Upper lobe of right lung (tissue), 1 donor: ENCODE measurements around the gene MAML1. TPM values are rescaled to one million over a fixed set of nuclear protein-coding genes. Genes with fewer than 3 reads are reported as not detected.

Experiments
- ATAC-seq: fragments of 200-7000 bp; cut with Tn5 transposase; one replicate; pipeline ENCODE4 v1.9.1; 2020; ENCODE audit warnings: mild to moderate bottlenecking, moderate library complexity
- DNase-seq: peaks from one replicate; pipeline ENCODE4 v3.0.0-alpha.2; 2020
- H3K27ac ChIP-seq: fragments of 200-600 bp; one replicate; pipeline ENCODE4 v1.8.0; 2022
- H3K27me3 ChIP-seq: fragments of 200-600 bp; one replicate; pipeline ENCODE4 v1.8.0; 2022; ENCODE audit warnings: mild to moderate bottlenecking
- H3K36me3 ChIP-seq: fragments of 200-600 bp; one replicate; pipeline ENCODE4 v1.8.0; 2022
- H3K4me1 ChIP-seq: fragments of 200-600 bp; one replicate; pipeline ENCODE4 v1.8.0; 2022
- H3K4me3 ChIP-seq: fragments of 200-600 bp; one replicate; pipeline ENCODE4 v1.8.0; 2022; ENCODE audit warnings: mild to moderate bottlenecking
- H3K9me3 ChIP-seq: fragments of 200-600 bp; one replicate; pipeline ENCODE4 v1.8.0; 2022
- intact Hi-C: fragments of 100-400 bp; cut with DNase I; formaldehyde crosslinking; loops from one replicate; pipeline ENCODE4 v1.11.0; 2022
- total RNA-seq: library from RNA; stranded (reverse); fragmentation: NEBNext Ultra II Directional; extraction: Animal tissue kit (Norgen Biotek cat#: 25700); gene quantifications from one replicate; pipeline ENCODE4 v1.2.1, GENCODE V29; 2021
- TF ChIP-seq, protein P1 (sequence below): fragments of 200-600 bp; IDR thresholded peaks from one replicate; pipeline ENCODE4 v1.8.0; 2022; ENCODE audit warnings: antibody characterized with exemption
- donor health status: DM: no; HTN: yes; CAD: no; lungs with severe emphysema.

The MAML1 gene
- total RNA-seq, 1 donor from 2014 or later: 24.4 TPM

DNA sequence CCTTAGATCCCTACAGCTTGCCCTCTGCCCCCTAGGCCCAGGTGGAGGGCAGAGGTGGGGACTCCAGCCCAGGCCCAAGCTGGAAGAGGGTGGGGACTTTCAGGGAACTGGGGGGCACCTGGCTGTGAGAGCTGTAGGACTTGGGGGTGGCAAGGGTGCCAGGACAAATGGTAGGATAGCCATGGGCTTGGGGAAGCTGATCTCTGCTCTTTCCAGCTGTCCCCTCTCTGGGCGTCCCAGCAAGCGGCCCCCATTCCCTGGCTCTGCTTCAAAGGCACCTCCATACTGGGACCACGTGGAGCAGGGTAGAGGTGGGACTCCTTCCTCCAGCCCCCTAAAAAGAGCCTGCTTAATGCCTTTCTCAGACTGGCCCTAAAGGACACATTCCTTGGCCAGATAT is 61.5 kb downstream of the MAML1 start:
- Histone ChIP-seq H3K9me3 (no peaks in the 10 kb centered on the region), H3K4me1 (peaks cover 49% of the 10 kb centered on the region), H3K4me3 (peak overlapping the region; percentile 68), H3K36me3 (peaks cover 23% of the 10 kb centered on the region), H3K27me3 (no peaks in the 10 kb centered on the region), H3K27ac (peak overlapping the region; percentile 81)
- TF ChIP-seq, protein P1, sequence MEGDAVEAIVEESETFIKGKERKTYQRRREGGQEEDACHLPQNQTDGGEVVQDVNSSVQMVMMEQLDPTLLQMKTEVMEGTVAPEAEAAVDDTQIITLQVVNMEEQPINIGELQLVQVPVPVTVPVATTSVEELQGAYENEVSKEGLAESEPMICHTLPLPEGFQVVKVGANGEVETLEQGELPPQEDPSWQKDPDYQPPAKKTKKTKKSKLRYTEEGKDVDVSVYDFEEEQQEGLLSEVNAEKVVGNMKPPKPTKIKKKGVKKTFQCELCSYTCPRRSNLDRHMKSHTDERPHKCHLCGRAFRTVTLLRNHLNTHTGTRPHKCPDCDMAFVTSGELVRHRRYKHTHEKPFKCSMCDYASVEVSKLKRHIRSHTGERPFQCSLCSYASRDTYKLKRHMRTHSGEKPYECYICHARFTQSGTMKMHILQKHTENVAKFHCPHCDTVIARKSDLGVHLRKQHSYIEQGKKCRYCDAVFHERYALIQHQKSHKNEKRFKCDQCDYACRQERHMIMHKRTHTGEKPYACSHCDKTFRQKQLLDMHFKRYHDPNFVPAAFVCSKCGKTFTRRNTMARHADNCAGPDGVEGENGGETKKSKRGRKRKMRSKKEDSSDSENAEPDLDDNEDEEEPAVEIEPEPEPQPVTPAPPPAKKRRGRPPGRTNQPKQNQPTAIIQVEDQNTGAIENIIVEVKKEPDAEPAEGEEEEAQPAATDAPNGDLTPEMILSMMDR: no peak
- DNase-seq (no peak), ATAC-seq (no peak)
- intact Hi-C loops: no loop called here

DNA sequence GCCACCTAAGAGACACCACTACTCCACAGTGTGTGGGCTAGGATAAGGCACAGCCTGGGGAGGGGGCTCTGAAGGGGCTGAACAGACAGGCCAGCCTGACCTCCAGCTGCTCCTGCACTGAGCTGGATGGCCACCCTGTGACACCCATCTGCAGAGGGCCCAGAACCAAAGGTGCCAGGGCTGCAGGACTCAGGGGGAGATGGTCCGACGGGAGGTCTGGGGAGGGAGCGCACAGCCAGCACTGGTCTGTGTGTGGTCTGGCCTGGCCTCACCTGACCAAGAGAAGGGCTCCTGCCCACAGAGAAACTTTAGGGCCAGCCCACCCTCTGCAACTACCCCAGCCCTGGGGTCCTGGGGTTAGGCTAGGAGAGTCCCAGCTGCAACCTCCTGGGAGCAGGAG is 62.0 kb downstream of the MAML1 start:
- Histone ChIP-seq H3K27me3 (no peaks in the 10 kb centered on the region), H3K9me3 (no peaks in the 10 kb centered on the region), H3K27ac (peak overlapping the region; percentile 81), H3K36me3 (peaks cover 27% of the 10 kb centered on the region), H3K4me1 (peaks cover 49% of the 10 kb centered on the region), H3K4me3 (peak overlapping the region; percentile 68)
- intact Hi-C loops: no loop called here
- DNase-seq (no peak), ATAC-seq (no peak)
- TF ChIP-seq, protein P1: no peak

DNA sequence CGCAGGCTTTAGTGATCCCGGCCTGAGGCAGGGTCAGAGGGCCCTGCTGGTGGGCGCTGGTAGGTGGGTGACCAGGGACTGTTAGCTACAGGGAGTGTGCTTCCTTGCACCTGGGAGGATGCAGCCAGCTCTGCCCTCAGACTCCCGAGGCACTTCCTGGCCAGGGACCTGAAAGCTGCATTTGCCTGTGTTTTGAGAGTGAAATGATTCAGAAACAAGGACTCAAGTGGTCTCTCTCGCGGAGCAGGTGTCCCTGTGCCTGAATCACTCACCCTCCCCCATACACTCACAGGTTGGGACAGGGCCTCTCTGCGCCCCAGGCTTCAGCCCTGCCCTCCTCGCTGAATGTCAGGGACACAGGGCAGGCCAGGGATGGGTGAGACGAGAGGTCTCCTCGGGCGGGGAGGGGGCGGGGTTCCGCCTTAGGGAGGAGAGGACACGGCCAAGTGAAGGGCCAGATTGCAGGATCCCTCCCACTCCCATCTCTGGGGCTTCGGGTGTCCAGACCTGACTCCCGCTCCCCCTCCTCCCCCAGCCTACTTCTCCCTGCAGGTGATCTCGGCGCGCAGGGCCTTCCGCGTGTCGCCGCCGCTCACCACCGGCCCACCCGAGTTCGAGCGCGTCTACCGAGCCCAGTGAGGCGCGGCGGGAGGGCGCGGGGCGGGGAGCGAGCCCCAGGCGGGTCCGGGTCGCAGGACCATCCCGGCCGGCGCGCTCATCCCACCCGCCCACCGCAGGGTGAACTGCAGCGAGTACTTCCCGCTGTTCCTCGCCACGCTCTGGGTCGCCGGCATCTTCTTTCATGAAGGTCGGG is 62.6 kb downstream of the MAML1 start:
- H3K27me3 ChIP-seq: no peaks in the 10 kb centered on the region
- peaks cover 49% of the 10 kb centered on the region for H3K4me1 ChIP-seq
- peaks cover 34% of the 10 kb centered on the region for H3K36me3 ChIP-seq
- H3K4me3 ChIP-seq: peak overlapping the region; percentile 68
- H3K9me3 ChIP-seq: no peaks in the 10 kb centered on the region
- DNase-seq: peak; percentile 80
- intact Hi-C loops: loop anchor here (5.0 kb wide), 1 partner anchor 33 kb away; no protein-coding TSS in a partner anchor
- peak overlapping the region; percentile 78 for H3K27ac ChIP-seq
- TF ChIP-seq, protein P1: no peak
- peak; percentile 32 for ATAC-seq

DNA sequence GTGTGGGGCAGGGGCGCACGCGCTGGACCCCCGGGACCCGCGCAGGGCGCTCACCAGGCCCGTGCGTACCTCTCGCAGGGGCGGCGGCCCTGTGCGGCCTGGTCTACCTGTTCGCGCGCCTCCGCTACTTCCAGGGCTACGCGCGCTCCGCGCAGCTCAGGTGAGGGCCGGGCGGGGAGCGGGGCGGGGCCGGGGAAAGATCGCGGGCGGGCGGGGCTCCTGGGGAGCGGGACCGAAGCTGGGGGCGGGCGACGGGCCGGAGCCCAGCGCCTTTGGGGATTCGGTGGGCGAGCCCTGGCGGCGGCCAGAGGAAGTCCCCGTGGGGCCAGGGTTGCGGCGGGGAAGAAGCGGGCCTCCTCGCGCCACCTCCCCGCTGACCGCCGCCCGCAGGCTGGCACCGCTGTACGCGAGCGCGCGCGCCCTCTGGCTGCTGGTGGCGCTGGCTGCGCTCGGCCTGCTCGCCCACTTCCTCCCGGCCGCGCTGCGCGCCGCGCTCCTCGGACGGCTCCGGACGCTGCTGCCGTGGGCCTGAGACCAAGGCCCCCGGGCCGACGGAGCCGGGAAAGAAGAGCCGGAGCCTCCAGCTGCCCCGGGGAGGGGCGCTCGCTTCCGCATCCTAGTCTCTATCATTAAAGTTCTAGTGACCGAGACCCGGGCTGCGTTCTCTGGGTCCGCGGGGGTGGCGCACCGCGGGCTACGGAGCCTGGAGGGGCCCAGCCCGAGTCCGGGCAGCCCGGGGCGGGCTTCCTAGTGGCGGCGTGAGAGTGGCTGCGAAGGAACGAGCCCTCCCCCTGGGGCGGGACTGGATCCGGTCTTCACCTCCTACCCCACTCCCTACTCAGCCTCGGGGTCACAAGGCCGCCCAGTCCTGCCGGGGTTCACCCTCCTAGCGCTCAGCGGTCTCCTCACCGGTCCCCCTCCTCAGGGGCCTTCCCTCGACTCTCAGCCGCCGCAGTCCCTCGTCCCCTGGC is 63.5 kb downstream of the MAML1 start:
- intact Hi-C loops: loop anchor here (5.0 kb wide), 1 partner anchor 34 kb away; no protein-coding TSS in a partner anchor
- ATAC-seq: peak; percentile 84
- H3K36me3 ChIP-seq: peaks cover 41% of the 10 kb centered on the region
- no peaks in the 10 kb centered on the region for H3K9me3 ChIP-seq
- no peaks in the 10 kb centered on the region for H3K27me3 ChIP-seq
- peaks cover 49% of the 10 kb centered on the region for H3K4me1 ChIP-seq
- TF ChIP-seq, protein P1: peak; percentile 83
- DNase-seq: peak; percentile 94
- H3K4me3 ChIP-seq: peak overlapping the region; percentile 68
- H3K27ac ChIP-seq: peak overlapping the region; percentile 78

DNA sequence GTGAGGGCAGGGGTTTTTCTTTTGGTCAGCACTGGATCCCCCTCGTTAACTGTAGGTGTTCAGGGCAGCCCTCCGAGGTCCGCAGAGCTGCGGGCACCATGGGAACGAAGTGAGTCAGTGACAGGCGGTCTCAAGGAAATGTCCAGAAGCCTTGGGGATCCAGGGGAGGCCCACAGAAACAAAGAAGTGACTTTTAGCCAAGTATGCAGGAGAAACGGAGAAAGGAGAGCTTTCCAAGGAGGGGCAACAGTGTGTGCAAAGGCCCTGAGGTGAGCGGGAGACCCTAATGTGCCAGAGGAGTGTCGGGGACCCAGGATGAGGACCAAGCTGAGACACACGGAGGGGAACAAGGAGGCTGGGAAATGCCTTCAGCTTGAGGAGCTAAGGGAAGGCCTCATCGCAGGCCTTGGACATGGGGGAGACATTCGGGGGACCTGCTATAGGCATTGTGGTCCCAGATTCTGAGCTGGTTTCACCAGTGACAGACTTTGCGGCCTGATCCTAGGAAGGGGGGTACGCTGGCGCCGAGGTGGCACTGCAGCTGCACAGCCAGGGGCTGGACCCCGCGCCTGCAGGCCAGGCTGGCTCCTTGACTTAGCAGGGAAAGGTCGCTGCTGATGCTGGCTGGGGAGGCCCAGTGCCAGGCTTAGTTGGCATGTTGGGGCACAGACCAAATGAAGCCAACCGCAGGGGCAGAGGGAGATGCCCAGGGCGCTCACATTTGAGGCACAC is 64.4 kb downstream of the MAML1 start:
- Histone ChIP-seq H3K36me3 (peaks cover 45% of the 10 kb centered on the region), H3K4me1 (peaks cover 44% of the 10 kb centered on the region), H3K27me3 (no peaks in the 10 kb centered on the region), H3K27ac (peak overlapping the region; percentile 78), H3K9me3 (no peaks in the 10 kb centered on the region), H3K4me3 (peak overlapping the region; percentile 68)
- TF ChIP-seq, protein P1: no peak
- no peak for DNase-seq
- no peak for ATAC-seq
- intact Hi-C loops: loop anchor here (5.0 kb wide), 1 partner anchor 35 kb away; no protein-coding TSS in a partner anchor
